Psoas muscle (tissue), 8 donors: ENCODE results near the gene KCP. TPM values are rescaled to one million over a fixed set of nuclear protein-coding genes. Genes with fewer than 3 reads are reported as not detected.
A peak's percentile ranks its signal among the peaks of the same experiment; 100 is the strongest.

Experiments used
- ATAC-seq, 4 donors: fragments of 200-7000 bp; cut with Tn5 transposase; one replicate each; pipeline ENCODE4 v1.9.1; 2020; ENCODE audit warnings: moderate library complexity in 3 of 4, mild to moderate bottlenecking in 2 of 4
- DNase-seq, 2 donors: peaks; one replicate each; pipeline ENCODE4 v3.0.0-alpha.2; 2020
- H3K27ac ChIP-seq: fragments of 200-600 bp; one replicate; pipeline ENCODE4 v1.8.0; 2022
- H3K27me3 ChIP-seq, 3 donors: fragments of 200-600 bp in 1 of 3; one replicate each; pipeline versions ENCODE4 v1.6.1 to v1.8.0; 2013 to 2022; ENCODE audit warnings: low read length in 2 of 3, mild to moderate bottlenecking in 2 of 3, moderate library complexity in 1 of 3; ENCODE audit not compliant: insufficient read depth in 3 of 3
- H3K36me3 ChIP-seq, 2 donors: fragments of 200-600 bp in 1 of 2; one replicate each; pipeline versions ENCODE4 v1.6.1 to v1.8.0; 2013 to 2022; ENCODE audit warnings: low read depth in 1 of 2, mild to moderate bottlenecking in 1 of 2, moderate library complexity in 1 of 2; ENCODE audit not compliant: insufficient read depth in 1 of 2
- H3K4me1 ChIP-seq: fragments of 200-600 bp; one replicate; pipeline ENCODE4 v1.8.0; 2022
- H3K4me3 ChIP-seq: fragments of 200-600 bp; one replicate; pipeline ENCODE4 v1.8.0; 2022; ENCODE audit warnings: mild to moderate bottlenecking
- H3K9me3 ChIP-seq: fragments of 200-600 bp; one replicate; pipeline ENCODE4 v1.8.0; 2022
- CTCF ChIP-seq: fragments of 200-600 bp; IDR thresholded peaks from one replicate; pipeline ENCODE4 v1.8.0; 2022; ENCODE audit warnings: antibody characterized with exemption
- WGBS, 3 donors: extraction: QIAGEN DNeasy Blood & Tissue Kit; methylation state at CpG; one replicate each; pipeline versions ENCODE4 v1.1.6 to v1.1.7; 2013; 5-methylcytosine and 5-hydroxymethylcytosine counted together
- intact Hi-C, 2 donors: fragments of 100-400 bp; cut with DNase I; formaldehyde crosslinking; loops; one replicate each; pipeline versions ENCODE4 v1.11.0 to v1.14.2; 2022
- polyA plus RNA-seq, 3 donors: library from polyadenylated mRNA; stranded (reverse); fragments of 200-250 nt; gene quantifications; one replicate each; pipeline ENCODE4 v1.2.3, GENCODE V29; 2013
- total RNA-seq, 4 donors: library from RNA; stranded (reverse); fragmentation: NEBNext Ultra II Directional in 2 of 4; extraction: Animal tissue kit (Norgen Biotek cat#: 25700) in 2 of 4; gene quantifications; one replicate each; pipeline versions ENCODE4 v1.2.1 to v1.2.4, GENCODE V29; 2021 to 2023
- donor health status: healthy with polysubstance abuse.
- donor health status: DM: no; HTN: no; CAD: no; lungs with moderate emphysema.
- donor health status: Bipolar disorder and iron deficiency.
- donor health status: healthy.
- donor health status: DM: yes; HTN: yes; CAD: no.
- donor health status: DM: no; HTN: no; CAD: no.
- donor health status: DM: no; HTN: no; CAD: no.
- donor health status: DM: yes; HTN: yes; CAD: no.

KCP gene
- total and polyA plus RNA-seq, 7 donors: 0.03 to 0.34 (median 0.15) TPM

DNA sequence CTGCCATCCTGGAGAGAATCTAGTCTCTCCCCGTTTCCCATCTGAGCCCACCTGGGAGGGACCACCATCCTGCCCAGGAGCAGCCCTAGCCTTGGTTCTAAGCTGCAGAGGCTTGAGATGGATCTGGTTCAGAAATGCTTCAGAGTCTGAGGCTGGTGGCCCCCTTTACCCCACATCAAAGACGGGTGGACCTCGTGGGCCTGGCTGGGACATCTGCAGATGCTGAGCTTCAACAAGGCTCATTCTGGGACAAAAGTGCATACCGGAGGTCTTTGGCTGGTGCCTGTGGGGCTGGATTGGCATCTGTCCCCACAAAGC is 22.3 kb upstream of the KCP start:
- Histone ChIP-seq H3K27ac (no peak overlapping the region), H3K36me3 (no peaks in the 10 kb centered on the region), H3K4me1 (no peaks in the 10 kb centered on the region), H3K9me3 (no peaks in the 10 kb centered on the region), H3K4me3 (no peak overlapping the region), H3K27me3 (peaks cover 0 to 31% (median 6%) of the 10 kb centered on the region in 3 donors)
- no peak for DNase-seq
- intact Hi-C loops: no loop called here
- ATAC-seq: no peak
- TF ChIP-seq CTCF: no peak
- 69 to 86% (median 72%) methylated on average over 4 of the region's 4 CpGs for WGBS, 3 donors

DNA sequence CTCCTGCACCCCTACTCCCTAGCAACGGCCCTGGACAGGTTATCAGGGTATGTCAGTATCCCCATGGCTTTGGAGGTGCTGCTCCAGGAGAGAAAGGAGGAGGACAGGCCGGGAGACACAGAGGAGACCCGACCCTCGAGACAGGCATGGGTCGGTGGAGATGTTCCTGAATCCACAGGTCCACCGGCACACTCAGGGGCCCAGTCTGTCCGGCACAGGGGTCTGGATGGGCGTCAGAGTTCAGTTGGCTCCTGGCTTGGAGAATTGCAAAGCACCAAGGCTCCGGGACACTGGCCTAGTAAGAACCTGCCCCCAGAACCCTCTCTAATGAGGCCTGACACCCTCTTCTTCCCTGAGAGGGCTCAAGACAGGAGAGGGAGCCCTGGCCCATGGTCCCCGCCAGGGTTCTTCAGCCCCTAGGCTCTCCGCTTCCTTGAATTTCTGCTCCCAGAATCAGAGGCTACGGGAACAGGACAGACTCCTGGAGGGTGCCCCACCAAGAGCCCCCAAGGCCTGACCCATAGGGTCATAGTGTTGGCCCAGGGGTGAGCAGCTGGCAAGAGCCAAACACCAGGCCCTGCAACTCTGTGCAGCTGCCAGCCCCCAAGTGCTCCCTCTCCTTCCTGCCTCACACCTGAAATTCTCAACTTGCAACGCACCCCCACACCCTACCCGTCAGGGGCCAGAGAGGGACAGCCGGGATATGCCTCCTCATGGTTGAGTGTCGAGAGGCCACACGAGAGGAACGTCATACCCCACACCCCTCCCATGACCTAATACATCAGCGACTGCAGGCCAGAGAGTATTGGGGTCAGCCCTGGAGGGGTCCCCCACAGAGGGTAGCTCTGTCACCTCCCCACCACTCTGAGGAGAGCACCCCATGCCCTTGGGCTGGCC is 21.7 kb upstream of the KCP start:
- Histone ChIP-seq H3K9me3 (no peaks in the 10 kb centered on the region), H3K36me3 (no peaks in the 10 kb centered on the region), H3K27me3 (peaks cover 0 to 29% (median 4%) of the 10 kb centered on the region in 3 donors), H3K4me1 (no peaks in the 10 kb centered on the region), H3K27ac (no peak overlapping the region), H3K4me3 (no peak overlapping the region)
- intact Hi-C loops: no loop called here
- no peak for DNase-seq
- no peak for ATAC-seq
- TF ChIP-seq CTCF: no peak
- WGBS, 3 donors: 86 to 93% (median 89%) methylated on average over 17 to 19 of the region's 19 CpGs

GRCh38 chr7:128931190-128931798 is 20.8 kb upstream of the KCP start:
- WGBS, 3 donors: 86 to 91% (median 89%) methylated on average over 18 of the region's 18 CpGs
- no peak overlapping the region for H3K4me3 ChIP-seq
- peaks cover 0 to 25% (median 2%) of the 10 kb centered on the region in 3 donors for H3K27me3 ChIP-seq
- no peaks in the 10 kb centered on the region for H3K36me3 ChIP-seq
- ATAC-seq: no peak
- intact Hi-C loops: no loop called here
- no peaks in the 10 kb centered on the region for H3K4me1 ChIP-seq
- no peak for TF ChIP-seq CTCF
- H3K27ac ChIP-seq: no peak overlapping the region
- DNase-seq: peak in 1 of 2 donors; percentile 41
- no peaks in the 10 kb centered on the region for H3K9me3 ChIP-seq

DNA sequence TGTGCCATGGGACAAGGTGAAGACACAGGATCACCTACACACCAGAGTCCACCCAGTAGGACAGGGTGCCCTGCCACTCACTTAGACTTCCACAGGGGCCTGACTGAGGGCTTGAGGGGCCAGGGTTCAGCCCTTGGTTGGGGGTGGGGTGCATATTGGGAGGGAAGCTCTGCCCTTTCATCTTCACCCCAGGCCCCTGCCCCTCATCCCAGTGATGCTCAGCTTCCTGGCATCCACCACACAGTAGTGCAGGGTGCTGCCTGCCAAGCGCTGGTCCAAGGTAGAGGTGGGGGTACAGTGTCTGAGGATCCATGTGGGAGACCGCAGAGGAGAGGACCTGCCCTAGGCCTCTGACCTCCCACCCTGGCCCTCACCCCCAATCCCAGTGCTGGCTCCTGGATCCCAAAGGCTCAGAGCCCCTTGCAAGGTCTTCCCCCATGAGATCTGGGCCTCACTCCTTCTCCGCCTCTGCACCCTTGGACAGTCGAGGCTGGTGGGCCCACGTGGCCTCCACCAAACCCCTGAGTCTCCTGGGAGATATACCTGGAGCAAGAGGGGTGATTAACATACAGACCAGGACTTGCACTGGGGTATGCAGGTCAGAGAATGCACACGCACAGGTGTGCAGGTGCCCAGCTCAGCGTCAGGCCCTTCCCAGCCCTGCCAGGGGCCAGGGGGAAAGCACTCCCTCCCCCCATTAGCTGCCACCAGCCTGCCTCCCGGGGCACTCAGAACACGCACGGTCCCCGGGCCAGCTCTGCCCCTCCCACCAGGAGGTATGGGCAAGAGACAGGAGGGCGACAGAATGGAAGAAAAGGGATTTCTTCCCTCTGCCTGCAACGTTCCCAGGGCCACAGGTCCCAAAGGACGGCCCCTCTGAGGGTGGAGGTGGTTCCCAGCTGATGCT is 18.6 kb upstream of the KCP start:
- DNase-seq (peak in 1 of 2 donors; percentile 34), ATAC-seq (no peak)
- no peaks in the 10 kb centered on the region for H3K9me3 ChIP-seq
- H3K36me3 ChIP-seq: no peaks in the 10 kb centered on the region
- H3K4me3 ChIP-seq: no peak overlapping the region
- no peak overlapping the region for H3K27ac ChIP-seq
- WGBS, 3 donors: 73 to 82% (median 78%) methylated on average over 14 of the region's 14 CpGs
- TF ChIP-seq CTCF: no peak
- peaks cover 0 to 18% (median 2%) of the 10 kb centered on the region in 3 donors for H3K27me3 ChIP-seq
- no peaks in the 10 kb centered on the region for H3K4me1 ChIP-seq
- intact Hi-C loops: no loop called here
